Stimulated activated CD4-positive, alpha-beta T cell treated with anti-CD3 and anti-CD28 coated beads, Interleukin-1b, Interleukin-23, amount 100 ng/mL, for 24 hours (primary cell): ENCODE data around the gene RPH3AL.
A peak's percentile ranks its signal among the peaks of the same experiment; 100 is the strongest.
"Not testable (repeated sequence)": the region's sequence is repeated elsewhere in the genome, so short reads cannot be mapped to it uniquely, and the experiment has no call there.

Source experiments
- DNase-seq, 4 experiments: peaks; one replicate each; pipeline ENCODE4 v3.0.0-alpha.2; 2020; ENCODE audit warnings: low read depth in 4 of 4, low spot score in 1 of 4

RPH3AL gene

DNA sequence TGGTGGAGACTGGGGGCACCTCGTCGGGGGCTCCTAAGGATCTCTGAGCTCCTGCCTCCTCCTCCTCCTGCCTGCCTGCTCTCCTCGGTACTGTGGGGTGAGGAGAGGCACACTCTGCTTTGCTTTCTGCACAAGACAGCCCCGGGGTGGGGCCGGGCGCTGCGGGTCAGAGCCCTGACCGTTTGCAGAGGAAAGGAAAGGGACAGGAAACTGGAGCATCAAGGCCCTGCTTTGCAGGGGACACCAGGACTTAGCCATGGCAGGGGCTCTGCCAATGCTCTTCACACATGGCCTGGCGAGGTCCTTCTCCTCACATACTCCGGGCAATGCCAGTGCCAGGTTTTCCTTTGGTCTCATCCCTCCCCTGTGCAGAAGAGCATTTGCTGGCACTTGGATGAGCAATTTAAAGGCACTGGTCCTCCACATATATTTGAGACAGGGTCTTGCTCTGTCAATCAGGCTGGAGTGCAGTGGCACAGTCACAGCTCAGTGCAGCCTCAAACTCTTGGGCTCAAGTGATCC is 147.4 kb downstream of the RPH3AL start:
- DNase-seq: no peak

DNA sequence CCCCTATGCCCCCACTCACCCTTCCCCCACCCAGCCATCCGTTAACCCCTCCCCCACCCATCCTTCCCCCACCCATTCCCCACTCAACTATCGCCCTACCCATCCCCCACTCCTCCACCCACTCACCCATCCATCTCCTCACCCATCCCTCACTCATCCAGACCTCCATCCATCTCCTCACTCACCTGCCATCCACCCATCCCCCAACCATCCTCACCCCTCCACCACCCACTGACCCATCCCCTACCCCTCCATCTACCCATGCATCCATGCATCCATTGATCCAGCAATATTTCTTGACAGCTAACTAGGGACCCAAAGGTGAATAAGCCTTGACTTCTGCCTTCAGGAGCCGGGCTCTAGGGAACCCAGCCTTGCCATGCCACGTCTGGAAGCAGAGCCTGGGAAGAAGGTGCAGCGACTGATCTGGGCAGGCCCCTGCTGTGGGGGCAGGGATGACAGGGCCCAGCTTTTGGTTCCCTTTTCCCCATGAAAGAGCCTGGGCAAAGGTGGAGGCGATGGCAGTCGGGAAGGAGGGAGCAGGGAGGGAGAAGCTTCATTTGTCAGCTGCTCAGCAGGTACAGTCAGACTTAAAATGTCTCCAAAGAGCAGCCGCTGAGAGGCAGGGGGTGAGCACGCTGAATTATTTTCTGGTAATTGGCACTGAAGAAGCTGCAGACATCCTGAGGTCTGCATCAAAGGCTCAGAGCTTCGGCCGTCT is 148.0 kb downstream of the RPH3AL start:
- DNase-seq: no peak

DNA sequence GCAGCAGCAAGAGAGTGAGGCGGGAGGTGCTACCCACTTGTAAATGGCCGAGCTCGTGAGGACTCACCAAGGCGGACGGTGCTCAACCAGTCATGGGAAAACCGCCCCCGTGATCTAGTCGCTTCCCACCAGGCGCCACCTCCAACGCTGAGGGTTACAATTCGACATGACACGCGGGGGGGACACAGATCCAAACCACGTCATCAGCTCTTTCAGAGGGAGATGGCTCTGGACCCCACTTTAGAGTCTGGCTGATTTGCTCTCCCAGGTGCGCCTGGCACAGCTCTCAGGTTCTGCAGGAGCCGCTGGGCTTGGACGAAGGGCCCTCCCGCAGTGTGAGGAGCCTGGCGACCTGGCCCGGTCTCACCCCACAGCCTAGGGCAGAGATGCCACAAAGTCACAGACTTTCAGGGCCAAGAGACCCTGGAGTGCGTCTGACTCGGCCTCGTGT is 150.1 kb downstream of the RPH3AL start:
- DNase-seq: no peak

DNA sequence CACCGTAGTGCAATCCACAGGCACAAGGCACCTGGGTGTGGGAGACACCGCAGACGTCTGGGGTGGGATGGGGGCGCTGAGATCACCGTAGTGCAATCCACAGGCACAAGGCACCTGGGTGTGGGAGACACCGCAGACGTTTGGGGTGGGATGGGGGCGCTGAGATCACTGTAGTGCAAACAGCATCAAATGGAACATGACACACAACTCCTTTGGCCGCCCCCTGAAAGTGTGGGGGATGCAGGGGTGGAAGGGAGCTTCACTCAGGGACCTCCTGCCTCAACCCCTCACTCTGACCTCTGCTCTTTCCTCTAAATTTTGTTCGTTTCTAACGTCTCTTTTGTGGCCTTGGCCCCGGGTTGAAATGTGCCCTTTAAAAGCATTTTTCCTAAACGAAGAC is 150.9 kb downstream of the RPH3AL start:
- not testable (repeated sequence) for DNase-seq

DNA sequence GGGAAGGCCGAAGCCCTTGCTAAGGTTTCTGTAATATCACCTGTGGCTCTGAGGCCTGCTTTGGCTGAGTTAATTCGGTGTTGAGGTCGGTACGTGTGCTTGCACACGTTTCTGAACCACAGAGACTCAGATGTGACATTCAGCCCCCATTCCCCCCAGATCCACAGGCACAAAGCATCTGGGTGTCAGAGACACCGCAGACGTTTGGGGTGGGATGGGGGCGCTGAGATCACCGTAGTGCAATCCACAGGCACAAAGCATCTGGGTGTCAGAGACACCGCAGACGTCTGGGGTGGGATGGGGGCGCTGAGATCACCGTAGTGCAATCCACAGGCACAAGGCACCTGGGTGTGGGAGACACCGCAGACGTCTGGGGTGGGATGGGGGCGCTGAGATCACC is 151.3 kb downstream of the RPH3AL start:
- DNase-seq: not testable (repeated sequence)

DNA sequence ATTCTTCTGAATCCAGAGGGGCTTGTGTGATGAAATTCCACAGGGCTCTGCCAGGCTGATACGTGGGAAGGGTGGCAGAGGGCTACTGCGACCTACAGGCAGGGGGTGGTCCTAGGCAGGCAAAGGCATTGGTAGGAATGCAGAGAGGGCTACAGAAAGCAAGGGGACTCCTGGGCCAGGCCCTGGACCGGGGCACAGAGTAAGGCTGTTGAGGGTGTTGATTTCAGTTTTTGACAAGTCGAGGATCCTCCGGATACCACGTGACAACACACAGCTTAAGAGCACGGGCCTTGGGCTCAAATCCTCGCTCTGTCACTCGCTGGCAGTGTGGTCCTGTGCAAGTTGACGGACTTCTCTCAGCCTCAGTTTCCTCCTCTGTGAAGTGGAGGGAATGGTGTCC is 152.0 kb downstream of the RPH3AL start:
- DNase-seq: no peak

DNA sequence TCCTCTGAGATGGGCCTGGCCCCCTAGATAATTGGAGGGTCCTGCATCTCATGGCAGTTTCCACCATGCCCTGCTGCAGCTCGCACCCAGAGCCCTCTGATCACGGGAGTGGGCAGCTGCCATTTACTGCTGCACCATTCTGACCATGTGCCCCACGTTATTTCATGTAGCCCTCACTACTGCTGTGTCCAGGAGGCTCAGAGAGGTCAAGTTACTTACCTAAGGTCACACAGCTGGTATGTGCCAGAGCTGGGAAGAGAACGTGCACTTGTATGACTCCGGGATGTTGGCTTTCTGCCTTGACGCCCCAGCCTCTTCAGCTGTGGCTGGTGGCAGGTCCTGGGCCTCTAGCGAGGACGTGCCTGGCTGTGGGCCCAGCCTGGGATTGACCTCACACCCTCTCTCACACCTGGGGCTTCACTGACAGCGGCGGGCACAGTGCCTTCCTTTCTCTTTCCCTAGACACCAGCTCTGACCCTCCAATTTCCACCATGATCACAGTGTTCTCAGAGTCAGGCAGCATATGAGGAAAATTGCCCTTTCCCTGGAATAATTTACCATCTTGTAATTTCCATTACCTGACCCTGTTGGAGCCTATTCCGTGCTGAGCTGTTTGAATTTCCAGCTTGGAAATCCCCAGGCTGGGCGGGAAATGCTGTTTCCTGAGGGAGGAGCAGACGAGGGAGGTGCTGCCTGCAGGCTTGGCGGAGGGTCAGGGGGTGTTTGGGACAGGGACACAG is 152.6 kb downstream of the RPH3AL start:
- DNase-seq: no peak

DNA sequence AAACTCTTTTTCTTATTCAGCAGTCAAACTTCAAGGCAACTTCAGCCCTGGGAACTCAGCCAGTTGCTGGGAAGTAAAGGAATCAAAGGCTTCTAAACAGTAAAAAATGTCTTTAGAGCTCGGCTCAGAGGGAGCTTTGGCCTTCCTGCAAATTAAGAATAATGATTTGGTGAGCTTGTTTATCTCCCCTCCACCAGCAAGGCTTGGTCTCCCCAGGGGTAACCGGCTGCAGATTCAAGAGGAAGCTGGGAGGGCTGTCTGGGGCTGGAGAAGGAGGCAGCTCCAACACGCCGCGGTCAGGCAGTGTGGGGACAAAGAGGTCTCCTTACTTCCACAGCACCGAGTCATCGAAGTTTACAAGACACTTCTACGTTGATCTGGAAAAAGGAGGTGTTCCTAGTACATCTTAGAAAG is 153.4 kb downstream of the RPH3AL start:
- DNase-seq: no peak

DNA sequence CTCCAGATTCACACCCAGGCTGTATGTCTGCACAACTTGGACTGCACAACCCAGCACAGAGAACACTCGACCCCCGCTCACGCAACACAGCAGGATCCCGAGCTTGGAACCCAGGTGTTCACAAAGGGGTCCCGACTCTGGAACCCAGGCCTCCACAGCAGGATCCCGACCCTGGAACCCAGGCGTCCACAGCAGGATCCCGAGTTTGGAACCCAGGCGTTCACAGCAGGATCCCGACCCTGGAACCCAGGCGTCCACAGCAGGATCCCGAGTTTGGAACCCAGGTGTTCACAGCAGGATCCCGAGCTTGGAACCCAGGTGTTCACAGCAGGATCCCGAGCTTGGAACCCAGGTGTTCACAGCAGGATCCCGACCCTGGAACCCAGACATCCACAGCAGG is 154.4 kb downstream of the RPH3AL start:
- DNase-seq: not testable (repeated sequence)

DNA sequence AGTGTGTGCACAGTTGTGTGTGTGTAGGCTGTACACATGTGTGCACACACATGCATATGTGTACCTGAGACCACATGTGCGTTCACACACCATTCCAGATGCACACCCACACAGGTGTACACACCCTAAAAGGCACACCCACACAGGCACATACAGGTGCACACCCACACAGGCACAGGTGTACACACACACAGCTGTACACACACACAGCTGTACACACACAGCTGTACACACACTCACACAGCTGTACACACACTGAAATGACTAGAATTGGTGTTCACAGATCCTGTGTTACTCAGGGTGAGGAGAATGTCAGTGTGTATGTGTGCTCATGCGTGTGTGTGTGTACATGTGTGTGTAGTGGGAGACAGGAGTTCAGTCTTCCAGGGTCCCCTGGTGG is 155.3 kb downstream of the RPH3AL start:
- no peak for DNase-seq

DNA sequence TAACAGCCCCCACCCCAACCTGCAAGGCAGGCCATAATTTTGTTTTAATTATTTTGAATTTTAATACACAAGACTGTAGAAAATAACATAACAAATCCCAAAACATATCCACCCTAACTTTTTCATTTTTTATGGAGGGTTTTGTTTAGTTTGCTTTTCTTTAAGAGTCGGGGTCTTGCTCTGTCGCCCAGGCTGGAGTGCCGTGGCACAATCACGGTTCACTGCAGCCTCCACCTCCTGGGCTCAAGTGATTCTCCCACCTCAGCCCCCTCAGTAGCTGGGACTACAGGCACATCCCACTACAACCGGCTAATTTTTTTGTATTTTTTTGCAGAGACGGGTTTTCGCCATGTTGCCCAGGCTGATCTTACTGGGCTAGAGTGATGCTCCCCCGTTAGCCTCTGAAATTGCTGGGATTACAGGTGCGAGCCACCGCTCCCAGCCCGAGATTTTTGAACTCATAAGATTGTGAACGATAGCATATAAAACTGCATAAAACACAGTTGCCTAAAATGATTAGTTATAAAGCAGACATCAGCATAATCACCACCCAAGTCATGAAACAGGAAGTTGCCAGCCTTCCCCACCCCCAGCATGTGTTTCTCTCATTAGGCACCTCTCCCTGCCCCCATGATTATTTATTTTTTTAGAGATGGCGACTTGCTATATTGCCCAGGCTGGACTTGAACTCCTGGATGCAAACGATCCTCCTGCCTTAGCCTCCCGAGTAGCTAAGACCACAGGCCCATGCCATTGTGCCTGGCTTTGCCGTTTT is 157.6 kb downstream of the RPH3AL start:
- no peak for DNase-seq

DNA sequence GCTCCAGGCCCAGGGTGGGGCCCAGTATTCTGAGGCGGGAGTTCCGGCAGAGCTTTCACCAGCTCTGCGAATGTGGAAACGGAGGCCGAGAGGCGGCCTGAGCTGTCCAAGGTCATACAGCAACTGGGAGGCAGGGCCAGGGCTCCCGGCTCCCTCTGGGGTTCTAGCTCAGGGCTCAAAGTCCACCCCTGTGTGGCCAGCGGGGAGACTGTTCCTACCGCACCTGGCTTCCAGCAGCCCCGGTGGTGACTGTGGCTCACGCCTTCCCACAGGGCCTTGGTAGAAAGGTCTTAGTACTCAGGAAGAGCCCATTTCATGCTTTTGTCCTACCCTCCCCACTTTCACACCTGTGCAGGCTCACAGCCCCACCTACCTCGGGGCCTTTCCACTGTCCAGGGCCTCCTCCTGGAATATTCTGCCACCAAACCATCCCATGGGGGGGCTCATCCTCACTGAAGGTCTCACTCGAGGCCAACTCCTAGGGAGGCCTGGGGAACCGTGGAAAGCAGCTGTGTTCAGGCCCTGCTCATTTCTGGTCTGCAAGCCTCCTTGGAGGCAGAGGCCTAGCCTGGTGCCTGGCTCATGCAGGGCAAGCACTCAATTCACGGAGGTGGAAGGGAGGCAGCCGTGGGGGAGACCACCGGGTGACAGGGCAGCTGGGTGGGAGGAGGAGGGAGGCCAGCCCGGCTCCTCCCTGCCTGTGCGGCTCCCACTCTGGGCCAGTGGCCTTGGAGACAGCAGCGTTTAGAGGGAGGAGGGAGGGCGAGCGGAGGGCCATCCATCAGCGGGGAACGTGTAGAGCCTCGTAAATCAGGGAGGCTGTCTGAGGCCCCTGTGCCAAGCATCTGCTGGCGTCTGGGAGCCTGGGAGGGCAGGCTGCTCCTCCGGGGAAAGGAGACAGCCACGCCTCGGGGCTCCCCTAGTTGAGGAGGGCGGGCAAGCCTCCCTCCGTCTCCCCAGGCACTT is 158.5 kb downstream of the RPH3AL start:
- no peak for DNase-seq

DNA sequence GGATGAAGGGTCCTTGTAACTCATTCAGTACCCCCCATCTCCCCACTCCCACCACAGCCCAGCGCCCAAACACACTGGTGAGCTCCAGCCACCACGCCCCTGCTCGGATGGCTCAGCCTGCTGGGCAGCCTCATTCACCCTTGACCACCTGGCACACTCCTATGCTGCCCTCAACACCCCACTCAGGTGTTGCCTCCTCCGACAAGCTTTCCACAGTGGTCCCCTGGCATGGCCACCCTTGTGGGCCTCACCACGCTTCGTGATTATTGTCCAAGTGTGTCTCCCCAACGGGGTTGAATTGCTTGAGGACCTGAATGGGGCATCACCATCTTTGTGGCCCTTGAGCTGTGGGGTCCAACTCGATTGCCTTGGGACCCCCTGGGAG is 159.2 kb downstream of the RPH3AL start:
- DNase-seq: no peak

DNA sequence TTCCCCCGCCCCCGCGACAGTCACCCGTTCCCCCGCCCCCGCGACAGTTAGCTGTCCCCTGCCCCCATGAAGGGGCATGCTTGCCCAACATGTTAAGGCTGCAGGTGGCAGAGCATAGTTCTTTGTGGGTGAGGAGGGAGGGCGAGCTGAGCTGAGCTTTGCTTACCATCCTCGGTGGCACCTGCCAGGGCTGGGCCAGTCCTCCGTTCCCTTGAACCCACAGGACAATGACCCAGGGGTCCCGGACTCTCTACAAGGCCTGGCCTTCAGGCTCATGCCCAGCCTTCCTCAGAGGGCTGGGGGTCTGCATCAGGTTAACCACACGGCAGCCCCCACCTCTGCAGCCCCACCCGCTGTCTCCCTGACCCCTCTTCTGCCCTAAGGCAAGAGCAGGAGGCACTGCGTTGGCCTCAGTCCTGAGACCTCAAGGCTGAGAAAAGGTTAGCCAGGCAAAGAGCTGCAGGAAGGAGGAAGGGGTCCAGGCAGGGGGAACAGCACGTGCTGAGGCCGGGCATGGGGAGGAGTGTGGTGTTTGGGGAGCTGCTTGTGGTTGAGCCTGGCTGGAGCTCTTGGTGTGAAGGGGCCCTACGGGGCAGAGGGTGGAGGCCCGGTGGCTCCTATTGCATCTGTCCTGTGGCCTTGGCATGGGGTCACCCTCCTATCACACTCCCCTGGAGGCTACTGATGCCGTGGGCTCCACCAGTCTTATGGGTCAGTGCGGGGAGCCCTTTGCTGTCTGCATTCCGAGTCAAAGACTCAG is 159.8 kb downstream of the RPH3AL start:
- DNase-seq: no peak

DNA sequence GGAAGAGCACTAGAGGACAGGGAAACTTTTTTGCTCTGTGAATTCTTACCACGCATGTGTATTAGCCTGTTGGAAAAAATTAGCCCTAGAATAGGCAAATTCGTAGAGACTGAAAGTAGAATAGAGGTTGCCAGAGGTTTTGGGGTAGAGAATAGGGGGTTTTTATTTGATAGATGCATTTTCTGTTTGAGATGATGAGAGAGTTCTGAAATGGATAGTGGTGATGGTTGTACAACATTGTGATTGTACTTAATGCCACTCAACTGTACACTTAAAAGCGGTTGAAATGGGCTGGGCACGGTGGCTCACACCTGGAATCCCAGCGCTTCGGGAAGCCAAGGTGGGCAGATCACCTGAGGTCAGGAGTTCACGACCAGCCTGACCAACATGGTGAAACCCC is 163.2 kb downstream of the RPH3AL start:
- no peak for DNase-seq

DNA sequence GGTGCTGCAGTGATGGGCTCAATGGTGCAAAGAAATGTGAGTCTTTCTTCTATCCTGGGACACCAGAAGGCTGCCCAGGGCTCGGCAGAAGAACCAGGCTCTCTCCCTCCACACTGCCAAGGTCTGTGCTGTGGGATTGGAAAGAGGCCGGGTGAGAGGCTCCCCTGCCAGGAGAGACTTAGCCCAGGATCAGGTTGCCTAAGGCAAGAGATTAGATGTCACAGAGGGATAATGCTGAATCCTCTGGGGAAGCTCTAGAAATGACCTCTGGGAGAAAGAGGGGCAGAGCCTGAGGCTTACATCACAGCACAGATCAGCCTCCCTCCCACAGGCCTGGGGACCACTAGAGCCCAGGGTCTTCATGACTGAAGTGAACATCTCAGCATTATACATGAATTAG is 165.5 kb downstream of the RPH3AL start:
- no peak for DNase-seq

DNA sequence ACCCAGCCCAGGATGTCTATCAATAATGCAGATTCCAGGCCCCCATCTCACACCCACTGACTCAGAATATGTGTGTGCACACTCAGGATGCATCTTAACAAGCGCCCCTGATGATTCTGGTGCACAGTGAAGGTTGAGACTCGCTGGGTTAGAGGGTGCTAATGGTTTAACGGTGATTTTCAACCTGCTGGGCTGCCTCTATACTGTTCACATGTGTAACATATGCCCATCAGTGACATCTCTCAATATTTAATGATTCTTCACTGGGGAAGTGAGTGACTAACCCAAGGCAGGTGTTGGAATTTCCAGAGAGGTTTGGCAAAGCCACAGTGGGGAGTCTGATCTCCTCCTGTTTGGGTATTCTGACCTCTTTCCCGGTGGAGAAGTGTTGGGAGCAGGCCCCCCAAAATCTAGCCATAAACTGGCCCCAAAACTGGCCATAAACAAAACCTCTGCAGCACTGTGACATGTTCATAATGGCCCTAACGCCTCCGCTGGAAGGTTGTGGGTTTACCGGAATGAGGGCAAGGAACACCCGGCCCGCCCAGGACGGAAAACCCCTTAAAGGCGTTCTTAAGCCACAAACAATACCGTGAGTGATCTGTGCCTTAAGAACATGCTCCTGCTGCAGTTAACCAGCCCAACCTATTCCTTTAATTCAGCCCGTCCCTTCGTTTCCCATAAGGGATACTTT is 167.0 kb downstream of the RPH3AL start:
- DNase-seq: peak in 1 of 4 experiments; percentile 13

DNA sequence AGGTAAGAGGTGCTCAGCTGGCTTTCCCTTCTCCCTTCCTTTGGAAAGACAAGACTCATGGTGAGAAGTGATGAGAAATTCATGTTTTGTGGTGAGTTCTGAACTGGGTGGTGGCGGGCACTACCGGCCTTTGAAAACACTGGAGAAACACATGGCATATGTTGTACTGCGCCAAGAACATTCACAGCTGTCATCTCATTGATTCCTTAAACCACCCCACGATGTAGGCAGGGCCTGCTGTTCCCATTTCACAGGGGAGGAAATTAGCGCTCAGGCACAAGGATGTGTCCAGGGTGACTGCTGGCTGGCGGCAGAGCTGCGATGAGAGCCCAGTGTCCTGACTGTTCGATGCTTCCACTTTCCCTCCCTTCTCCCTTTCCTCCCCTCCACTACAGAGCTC is 169.6 kb downstream of the RPH3AL start:
- no peak for DNase-seq

DNA sequence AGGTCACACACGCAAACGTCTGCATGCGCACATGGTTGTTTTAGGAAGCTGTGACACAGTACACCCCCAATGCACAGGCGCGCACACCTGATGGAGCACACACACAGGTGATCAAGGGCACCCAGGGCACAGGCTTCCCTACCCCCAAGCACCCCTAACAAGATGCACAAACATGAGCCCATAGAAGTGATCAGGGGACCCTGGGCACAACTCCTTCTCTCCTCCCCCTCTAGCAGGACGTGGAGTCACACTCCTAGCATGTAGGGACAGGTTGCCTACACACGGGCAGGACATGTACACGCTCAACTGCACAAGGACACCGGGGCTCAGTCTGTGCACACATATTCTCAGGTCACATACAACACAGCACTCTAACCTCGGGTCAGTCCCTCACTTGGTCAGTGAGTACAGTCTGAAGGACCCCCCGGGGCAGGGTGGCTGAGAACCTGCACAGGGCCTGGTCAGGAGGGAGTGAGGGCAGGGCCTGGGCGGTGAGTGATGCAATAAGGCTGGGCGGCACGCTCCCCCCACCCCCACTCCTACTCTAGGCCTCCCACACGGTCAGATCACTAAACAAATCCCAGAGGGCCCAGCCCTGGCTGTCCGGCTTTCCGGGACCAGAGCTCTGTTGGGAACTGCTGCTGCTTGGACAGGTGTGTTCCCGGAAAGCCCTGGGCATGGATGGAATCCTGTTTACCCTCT is 170.4 kb downstream of the RPH3AL start:
- no peak for DNase-seq
